Brain pericyte (primary cell): ENCODE data around the gene LGR4.
"Not testable (repeated sequence)": the region's sequence is repeated elsewhere in the genome, so short reads cannot be mapped to it uniquely, and the experiment has no call there.

Source experiments
- DNase-seq: peaks from one replicate; pipeline ENCODE4 v3.0.0-alpha.2; 2012; ENCODE audit warnings: low read depth, low spot score

LGR4 gene

GRCh38 chr11:27459191-27459590, 13.4 kb downstream of the LGR4 start:
- DNase-seq: no peak

DNA sequence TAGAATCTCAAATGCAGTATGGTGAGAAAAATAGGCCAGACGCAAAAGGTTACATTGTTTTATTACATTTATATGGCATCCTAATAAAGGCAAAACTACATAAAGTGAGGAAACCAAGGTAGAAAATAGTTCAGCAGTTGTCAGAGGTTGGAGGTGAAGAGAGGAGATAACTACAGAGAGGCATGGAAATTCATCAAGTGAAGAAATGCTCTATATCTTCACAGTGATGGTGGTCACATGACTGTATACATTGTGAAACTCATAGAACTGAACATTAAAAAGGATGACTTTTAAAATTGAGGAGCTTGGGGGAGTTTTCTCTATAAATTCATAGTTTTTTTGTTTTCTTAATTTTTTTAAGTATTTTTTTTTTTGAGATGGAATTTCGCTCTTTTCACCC, 14.4 kb downstream of the LGR4 start:
- DNase-seq: no peak

DNA sequence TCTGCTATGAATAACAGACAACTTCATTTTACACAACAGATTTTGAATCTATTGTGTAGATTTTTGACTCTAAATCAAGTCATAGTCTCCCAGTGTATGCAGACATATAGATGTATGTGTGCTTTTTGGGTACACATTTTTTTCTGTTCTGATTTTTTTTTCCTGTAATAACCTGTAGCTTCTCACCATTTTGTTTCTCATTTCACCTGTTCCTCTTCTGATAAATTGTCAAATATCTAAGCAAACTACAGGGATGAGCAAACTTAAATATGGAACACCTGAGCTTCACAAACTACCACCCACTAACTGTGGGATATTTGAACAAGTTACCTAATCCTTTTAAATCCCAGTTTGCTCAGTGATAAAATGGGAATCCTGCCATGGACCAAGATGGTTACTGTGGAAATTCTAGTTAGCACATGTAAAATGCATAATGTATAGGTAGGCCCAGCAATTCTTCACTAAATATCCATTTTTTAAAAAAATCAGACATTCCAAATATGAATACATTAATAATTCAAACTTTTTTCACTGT, 15.7 kb downstream of the LGR4 start:
- no peak for DNase-seq

DNA sequence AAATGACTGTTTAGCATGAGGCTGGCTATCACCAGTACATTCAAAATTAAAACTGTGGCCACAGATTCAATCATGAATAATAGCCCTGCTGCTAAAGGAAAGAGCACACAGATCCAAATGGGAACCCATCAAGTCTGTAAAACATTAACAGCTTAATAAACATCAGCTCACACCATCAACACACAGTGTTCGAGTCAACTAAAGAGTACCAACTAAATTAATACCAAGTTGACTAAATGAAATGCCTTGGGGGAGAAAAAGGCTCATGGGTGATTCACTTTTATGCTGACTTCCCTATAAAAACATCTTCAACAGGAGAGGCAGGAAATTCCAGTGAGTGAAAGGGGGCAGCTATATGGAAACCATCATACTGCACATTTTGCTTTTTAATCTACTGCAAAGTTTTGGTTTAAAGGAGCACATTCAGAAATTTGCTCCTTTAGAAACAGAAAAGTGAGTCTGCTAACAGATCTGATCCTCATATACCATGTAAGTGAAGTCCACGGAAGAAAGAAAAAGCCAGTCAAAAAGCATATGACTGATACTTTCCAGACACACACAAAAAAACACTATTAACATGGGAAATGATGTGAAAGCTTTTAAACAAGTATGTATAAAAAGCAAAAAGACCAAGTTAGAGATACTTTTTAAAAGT, 16.3 kb downstream of the LGR4 start:
- no peak for DNase-seq

DNA sequence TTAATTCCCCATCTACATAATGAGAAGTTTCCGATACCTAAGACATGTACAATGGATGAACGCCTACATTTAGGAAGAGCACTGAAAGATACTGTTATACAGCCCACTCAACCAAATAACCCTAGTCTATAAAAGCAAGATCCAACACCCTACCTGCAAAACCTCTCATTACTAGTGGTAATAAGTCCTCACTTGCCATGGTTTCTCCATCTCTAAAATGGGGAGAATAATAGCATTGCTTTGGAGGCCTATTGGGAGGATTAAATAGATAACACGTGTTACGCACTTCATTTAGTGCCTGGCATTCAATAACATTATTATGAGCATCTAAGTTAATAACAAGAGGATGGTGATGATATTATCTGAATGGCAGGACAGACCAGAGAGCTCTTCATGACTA, 16.9 kb downstream of the LGR4 start:
- DNase-seq: no peak

DNA sequence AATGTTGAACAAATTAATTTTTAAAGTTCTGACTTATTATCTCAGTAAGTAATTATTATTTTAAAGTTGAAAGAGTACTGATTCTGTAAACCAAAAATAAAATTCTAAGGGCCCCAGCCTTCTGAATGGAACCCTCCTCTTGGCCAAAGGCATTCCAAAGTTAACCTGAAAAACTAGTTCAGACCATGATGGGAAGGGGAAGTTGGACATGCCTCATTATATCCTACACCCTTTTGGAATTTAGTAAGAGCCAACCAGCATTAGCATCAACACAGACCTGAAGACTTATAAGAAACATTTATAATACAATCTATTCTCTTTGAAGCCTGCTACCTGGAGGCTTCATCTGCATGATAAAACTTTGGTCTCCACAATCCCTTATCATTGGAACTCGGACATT, 18.9 kb downstream of the LGR4 start:
- DNase-seq: no peak

- DNase-seq: no peak
These were observed 20.4 kb downstream of the LGR4 start for GRCh38 chr11:27452147-27452546.

DNA sequence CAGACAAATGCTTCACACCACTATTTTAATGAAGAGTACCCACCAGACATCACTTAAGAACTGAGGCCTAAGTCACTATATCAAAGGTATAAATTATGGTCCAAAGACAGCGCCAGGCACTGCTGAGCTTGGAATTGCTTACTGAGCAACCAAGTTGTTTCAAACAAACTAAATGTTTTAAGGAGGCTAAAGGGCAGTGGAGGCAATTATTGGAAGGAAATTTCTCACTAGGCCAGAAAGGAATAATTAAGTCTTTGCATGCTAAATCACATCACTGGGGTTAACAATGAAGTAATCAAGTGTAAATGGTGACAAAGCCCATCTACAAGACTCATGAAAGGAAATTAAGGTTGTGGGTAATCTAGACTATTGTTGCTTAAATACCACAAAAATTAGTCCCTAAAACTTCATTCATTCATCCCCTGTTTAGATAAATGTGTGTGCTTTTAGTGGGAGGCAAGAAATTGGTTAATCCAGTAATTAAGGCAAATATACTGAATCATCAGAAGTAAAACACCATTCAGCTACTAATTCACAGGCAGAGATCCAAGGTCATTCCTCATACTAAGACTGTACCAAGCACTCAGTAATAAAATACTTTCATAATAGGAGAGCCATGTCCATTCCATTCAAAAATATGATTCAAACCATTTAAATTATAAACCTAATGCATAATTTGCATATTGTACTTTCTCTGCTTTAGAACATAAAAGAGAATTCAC, 21.2 kb downstream of the LGR4 start:
- DNase-seq: no peak

GRCh38 chr11:27448184-27448540, 24.4 kb downstream of the LGR4 start:
- not testable (repeated sequence) for DNase-seq

GRCh38 chr11:27447288-27448183, 25.1 kb downstream of the LGR4 start:
- no peak for DNase-seq

GRCh38 chr11:27445625-27446024, 27.0 kb downstream of the LGR4 start:
- no peak for DNase-seq

GRCh38 chr11:27444801-27445215, 27.8 kb downstream of the LGR4 start:
- DNase-seq: no peak

- DNase-seq: no peak
These were observed 28.7 kb downstream of the LGR4 start for GRCh38 chr11:27443746-27444507.

GRCh38 chr11:27443227-27443626, 29.4 kb downstream of the LGR4 start:
- no peak for DNase-seq

DNA sequence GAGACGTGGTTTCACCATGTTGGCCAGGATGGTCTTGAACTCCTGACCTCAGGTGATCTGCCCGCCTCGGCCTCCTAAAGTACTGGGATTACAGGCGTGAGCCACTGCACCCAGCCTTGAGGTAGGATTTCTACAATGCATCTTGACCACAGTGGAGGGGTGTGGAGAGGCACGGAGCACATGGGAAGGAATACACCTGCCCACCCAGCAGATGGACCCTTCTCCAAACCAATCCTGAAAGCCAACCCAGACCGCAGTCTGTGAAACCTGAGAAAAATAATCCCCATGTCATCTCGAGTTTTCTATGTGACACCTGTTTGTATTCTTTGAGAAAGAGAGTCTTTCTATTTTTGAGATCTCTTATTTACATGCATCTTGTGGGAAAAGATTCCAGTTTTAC, 32.5 kb downstream of the LGR4 start:
- no peak for DNase-seq

GRCh38 chr11:27438595-27438981, 34.0 kb downstream of the LGR4 start:
- DNase-seq: no peak

DNA sequence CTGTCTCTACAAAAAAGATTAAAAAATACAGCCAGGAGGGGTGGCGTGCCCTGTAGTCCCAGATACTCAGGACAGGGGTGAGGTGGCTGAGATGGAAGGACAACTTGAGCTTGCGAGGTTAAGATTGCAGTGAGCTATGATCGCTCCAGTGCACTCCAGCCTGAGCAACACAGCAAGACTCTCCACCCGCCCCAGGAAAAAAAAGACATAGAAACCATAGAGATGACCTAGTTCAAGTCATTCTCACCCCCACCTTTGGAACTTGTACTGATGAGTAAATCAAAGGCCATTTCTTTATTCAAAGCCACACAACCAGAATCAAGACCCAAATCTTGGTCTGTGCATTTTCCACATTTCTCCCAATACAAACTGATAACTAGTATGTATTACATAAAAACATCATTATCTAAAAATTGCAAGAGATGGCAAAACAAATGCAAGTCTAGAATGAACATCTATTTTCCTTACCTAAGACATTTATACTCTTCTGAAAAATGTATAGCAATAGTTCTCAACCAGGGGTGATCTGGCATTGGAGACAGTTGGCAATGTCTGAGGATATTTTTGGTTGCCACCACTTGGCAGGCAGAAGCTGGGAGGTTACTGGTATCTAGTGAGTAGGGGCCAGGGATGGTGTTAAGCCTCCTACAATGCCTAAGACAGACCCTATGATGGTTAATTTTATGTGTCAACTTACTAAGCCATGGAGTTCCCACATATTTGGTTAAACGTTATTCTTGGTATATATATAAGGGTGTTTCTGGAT, 34.6 kb downstream of the LGR4 start:
- no peak for DNase-seq

- no peak for DNase-seq
These were observed 35.7 kb downstream of the LGR4 start for GRCh38 chr11:27436916-27437315.

- no peak for DNase-seq
These were observed 38.8 kb downstream of the LGR4 start for GRCh38 chr11:27433742-27434141.

DNA sequence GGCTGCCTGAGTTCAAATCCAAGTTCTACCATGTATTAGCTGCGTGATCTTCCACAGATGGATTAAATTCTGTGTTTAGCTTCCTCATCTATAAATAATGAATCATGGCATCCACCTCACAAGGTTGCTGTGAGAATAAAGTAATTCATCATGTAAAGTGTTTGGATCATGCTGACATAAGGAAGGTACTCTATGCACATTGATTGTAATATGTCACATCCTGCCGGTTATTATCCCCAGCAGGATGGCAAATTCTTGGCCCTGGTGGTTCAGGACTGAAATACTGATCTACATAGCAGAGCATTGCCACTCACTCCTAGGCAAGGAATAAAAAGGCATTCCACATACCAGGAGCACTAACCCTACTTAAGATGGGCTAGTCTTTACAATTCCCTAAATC, 40.8 kb downstream of the LGR4 start:
- no peak for DNase-seq
